Loucy (cell line): ENCODE data around the gene PSMD1.
"Not testable (repeated sequence)": the region's sequence is repeated elsewhere in the genome, so short reads cannot be mapped to it uniquely, and the experiment has no call there.

ENCODE experiments used
- H2AFZ ChIP-seq: fragments of 200-600 bp; sonication (generic); 2 replicates; pipeline ENCODE4 v1.6.0; 2016; ENCODE audit warnings: antibody characterized with exemption, mild to moderate bottlenecking, low read length, moderate library complexity
- H3F3A ChIP-seq: fragments of 200-600 bp; 2 replicates; pipeline ENCODE4 v1.6.0; 2016; ENCODE audit warnings: antibody characterized with exemption, low read depth, mild to moderate bottlenecking
- H3K27me3 ChIP-seq: fragments of 200-600 bp; sonication (generic); 2 replicates; pipeline ENCODE4 v1.6.1; 2014; ENCODE audit warnings: low read length, mild to moderate bottlenecking; ENCODE audit not compliant: insufficient read depth, poor library complexity, severe bottlenecking
- H3K36me3 ChIP-seq: fragments of 200-600 bp; sonication (generic); 2 replicates; pipeline ENCODE4 v1.6.1; 2016; ENCODE audit warnings: low read length; ENCODE audit not compliant: insufficient read depth
- H3K4me1 ChIP-seq: fragments of 200-600 bp; sonication (generic); 2 replicates; pipeline ENCODE4 v1.5.1; 2014; ENCODE audit warnings: low read length, mild to moderate bottlenecking; ENCODE audit not compliant: insufficient read depth, poor library complexity, severe bottlenecking
- H3K4me2 ChIP-seq: fragments of 200-600 bp; sonication (generic); 2 replicates; pipeline ENCODE4 v1.6.0; 2014; ENCODE audit warnings: antibody characterized with exemption, low read length, low read depth, mild to moderate bottlenecking; ENCODE audit not compliant: poor library complexity, severe bottlenecking
- H3K4me3 ChIP-seq: fragments of 200-600 bp; sonication (generic); 2 replicates; pipeline ENCODE4 v1.5.1; 2014; ENCODE audit warnings: low read length, mild to moderate bottlenecking, mixed read lengths; ENCODE audit not compliant: poor library complexity, severe bottlenecking
- H3K79me2 ChIP-seq: fragments of 200-600 bp; sonication (generic); 2 replicates; pipeline ENCODE4 v1.6.1; 2014; ENCODE audit warnings: low read length; ENCODE audit not compliant: insufficient read depth
- H3K9ac ChIP-seq: fragments of 200-600 bp; sonication (generic); 2 replicates; pipeline ENCODE4 v1.6.0; 2014; ENCODE audit warnings: mild to moderate bottlenecking, low read depth, low read length, moderate library complexity; ENCODE audit not compliant: poor library complexity, severe bottlenecking
- H3K9me2 ChIP-seq: fragments of 200-600 bp; sonication (generic); replicated peaks from 2 replicates; pipeline ENCODE4 v1.6.1; 2016; ENCODE audit warnings: low read depth, low read length, mixed read lengths
- H3K9me3 ChIP-seq: fragments of 200-600 bp; sonication (generic); 2 replicates; pipeline ENCODE4 v1.6.1; 2014; ENCODE audit warnings: mild to moderate bottlenecking, antibody characterized with exemption, low read length, low read depth; ENCODE audit not compliant: insufficient read depth
- H4K20me1 ChIP-seq: fragments of 200-600 bp; sonication (generic); 2 replicates; pipeline ENCODE4 v1.6.0; 2014; ENCODE audit warnings: antibody characterized with exemption, low read length, mild to moderate bottlenecking; ENCODE audit not compliant: insufficient read depth, poor library complexity, severe bottlenecking
- CTCF ChIP-seq: fragments of 200-600 bp; sonication (generic); conservative IDR thresholded peaks from 2 replicates; pipeline ENCODE4 v1.5.1; 2014; ENCODE audit warnings: mild to moderate bottlenecking, antibody characterized with exemption, low read length
- EZH2phosphoT487 ChIP-seq: fragments of 200-600 bp; IDR thresholded peaks from 2 replicates; pipeline ENCODE4 v1.6.1; 2018; ENCODE audit warnings: antibody characterized with exemption, mild to moderate bottlenecking, moderate library complexity, borderline replicate concordance

PSMD1 gene

DNA sequence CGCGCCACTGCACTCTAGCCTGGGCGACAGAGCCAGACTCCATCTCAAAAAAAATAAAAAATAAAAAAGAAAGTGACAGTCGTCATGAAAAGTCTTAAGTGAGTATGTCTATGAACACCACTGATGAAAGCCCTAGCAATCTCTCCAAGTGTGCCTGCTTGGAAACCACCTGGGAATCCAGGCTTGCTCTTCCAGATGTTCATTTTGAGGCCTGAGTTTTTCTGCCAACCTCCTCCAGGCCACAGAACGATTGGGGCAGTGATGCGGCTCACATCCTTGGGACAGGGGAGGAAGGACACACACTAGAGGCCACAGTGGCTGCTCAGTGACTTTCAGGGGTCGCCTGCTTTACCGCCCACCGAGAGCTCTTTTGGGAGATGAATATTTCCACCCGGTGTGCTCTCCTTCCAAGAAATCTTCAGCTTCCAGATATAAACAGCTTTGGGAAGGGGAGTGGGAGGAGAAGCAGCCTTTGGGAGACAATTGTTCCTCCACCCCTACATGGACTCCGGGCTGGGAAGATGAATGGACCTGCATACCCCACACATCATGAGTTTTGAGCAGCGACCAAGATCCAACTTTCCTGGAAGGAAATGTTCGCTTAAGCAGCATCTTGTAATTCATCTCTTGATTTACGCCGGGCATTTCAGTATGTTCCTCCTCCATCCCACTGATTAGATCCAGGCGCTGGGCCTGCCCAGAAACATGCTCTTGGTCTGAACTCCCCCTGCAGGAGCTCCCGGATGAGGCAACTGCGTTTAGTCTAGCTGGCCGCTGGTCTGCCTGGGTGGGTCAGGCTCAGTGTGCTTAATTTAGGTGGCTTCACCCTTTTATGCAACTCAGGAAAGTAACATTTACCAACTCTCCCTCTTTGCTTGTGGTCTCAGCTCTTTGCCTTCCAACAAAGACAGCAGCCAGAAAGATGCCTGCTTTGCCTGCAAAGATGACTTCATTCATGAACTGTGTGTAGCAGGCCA is 135.5 kb downstream of the PSMD1 start:
- Histone ChIP-seq H3K36me3 (no peaks in the 10 kb centered on the region), H3K4me3 (no peak overlapping the region), H3K4me1 (no peaks in the 10 kb centered on the region), H3K79me2 (no peaks in the 10 kb centered on the region), H3K4me2 (no peak overlapping the region), H3K9me2 (no peaks in the 10 kb centered on the region), H3K27me3 (no peaks in the 10 kb centered on the region), H3F3A (no peaks in the 10 kb centered on the region), H4K20me1 (no peaks in the 10 kb centered on the region), H3K9ac (no peak overlapping the region), H2AFZ (no peak overlapping the region), H3K9me3 (no peaks in the 10 kb centered on the region)
- TF ChIP-seq CTCF (peak; percentile 49), EZH2phosphoT487 (no peak)

GRCh38 chr2:231193216-231193615 is 136.5 kb downstream of the PSMD1 start:
- no peak for TF ChIP-seq CTCF
- no peak for TF ChIP-seq EZH2phosphoT487
- H3K9me2 ChIP-seq, result no peaks in the 10 kb centered on the region
- no peaks in the 10 kb centered on the region for H3F3A ChIP-seq
- no peak overlapping the region for H3K9ac ChIP-seq
- no peaks in the 10 kb centered on the region for H3K36me3 ChIP-seq
- H3K4me2 ChIP-seq, result no peak overlapping the region
- peaks cover 6% of the 10 kb centered on the region for H3K4me1 ChIP-seq
- H3K9me3 ChIP-seq, result no peaks in the 10 kb centered on the region
- no peaks in the 10 kb centered on the region for H3K27me3 ChIP-seq
- H3K79me2 ChIP-seq, result no peaks in the 10 kb centered on the region
- no peaks in the 10 kb centered on the region for H4K20me1 ChIP-seq
- no peak overlapping the region for H2AFZ ChIP-seq
- H3K4me3 ChIP-seq, result no peak overlapping the region

DNA sequence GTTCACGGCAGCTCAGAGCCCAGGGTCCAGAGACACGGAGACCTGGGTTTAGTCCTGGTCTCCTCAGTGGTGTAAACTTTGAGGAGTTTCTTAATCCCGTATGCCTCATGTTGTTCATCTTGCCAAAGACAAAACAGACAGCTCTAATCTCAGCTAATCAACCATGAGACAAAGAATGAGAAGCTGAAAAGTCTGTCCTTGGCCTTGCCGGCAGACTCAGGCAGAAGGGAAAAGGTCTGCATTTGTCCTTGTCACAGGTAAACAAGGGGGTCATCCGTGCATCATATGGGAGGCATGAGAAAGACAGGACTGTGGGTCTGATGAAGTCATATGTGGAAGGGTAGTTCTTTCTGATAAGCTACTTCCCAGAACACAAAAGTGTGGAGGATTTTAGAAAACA is 139.9 kb downstream of the PSMD1 start:
- Histone ChIP-seq H3K4me3 (no peak overlapping the region), H3K36me3 (no peaks in the 10 kb centered on the region), H3K4me1 (peaks cover 6% of the 10 kb centered on the region), H2AFZ (no peak overlapping the region), H3K9ac (no peak overlapping the region), H3F3A (no peaks in the 10 kb centered on the region), H3K79me2 (no peaks in the 10 kb centered on the region), H3K9me2 (no peaks in the 10 kb centered on the region), H3K9me3 (no peaks in the 10 kb centered on the region), H3K27me3 (no peaks in the 10 kb centered on the region), H3K4me2 (no peak overlapping the region), H4K20me1 (no peaks in the 10 kb centered on the region)
- TF ChIP-seq EZH2phosphoT487 (no peak), CTCF (no peak)

DNA sequence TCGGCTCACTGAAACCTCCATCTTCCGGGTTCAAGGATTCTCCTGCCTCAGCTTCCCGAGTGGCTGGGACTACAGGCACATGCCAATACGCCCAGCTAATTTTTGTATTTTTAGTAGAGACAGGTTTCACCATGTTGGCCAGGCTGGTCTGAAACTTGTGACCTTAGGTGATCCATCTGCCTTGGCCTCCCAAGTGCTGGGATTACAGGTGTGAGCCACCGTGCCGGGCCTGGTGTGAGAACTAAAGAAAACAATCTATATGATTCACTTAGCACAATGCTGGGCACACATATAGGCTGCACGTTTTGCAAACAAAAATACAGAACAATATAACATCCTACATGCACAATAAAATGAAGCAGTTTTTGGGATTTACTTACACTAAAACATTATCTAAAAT is 140.5 kb downstream of the PSMD1 start:
- not testable (repeated sequence) for H3K4me1 ChIP-seq, H3K36me3 ChIP-seq, H3K4me3 ChIP-seq, H3K9ac ChIP-seq, H3K9me3 ChIP-seq, H4K20me1 ChIP-seq, H3K4me2 ChIP-seq, H3K79me2 ChIP-seq, H3K9me2 ChIP-seq, H3K27me3 ChIP-seq, H3F3A ChIP-seq, H2AFZ ChIP-seq
